Smooth muscle cell of the brain vasculature (primary cell): ENCODE data around the gene PALM2AKAP2.
A peak's percentile ranks its signal among the peaks of the same experiment; 100 is the strongest.

ENCODE experiments used
- DNase-seq: peaks from one replicate; pipeline ENCODE4 v3.0.0-alpha.2; 2012; ENCODE audit warnings: low read depth, low spot score

PALM2AKAP2 gene

DNA sequence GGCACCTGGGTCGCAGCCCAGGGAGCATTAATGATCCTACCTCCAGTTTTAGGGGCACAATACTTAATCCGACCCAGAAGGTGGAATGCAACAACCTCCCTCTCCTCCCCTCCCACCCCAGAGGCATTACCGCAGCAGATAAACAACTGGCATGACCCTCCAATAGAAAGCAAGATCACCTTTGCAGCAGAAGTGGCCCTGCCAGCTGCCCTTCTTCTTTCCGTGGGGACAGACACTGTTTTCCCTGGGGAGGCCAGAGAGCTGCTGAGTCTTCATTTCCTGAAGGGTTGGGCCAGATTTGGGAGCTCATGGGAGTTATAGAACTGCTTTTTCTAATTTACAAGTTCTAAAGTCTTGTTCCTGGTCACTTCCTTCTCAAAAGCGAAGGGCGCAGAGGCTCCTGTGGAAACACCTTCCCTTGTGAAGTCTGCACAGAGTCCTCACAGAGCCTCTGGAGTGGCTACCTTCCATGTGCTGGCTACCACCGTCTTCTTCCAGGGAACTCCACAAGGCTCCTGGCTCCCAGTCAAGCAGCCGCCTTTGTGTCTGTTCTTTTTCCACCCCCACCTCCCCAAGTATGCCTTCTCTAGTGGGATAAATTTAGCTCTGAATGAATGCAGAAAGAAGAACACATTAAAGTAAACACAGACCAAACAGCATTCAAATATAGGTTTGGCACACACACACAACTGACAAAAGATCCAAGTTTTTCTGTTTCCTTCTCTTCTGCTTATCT, 8.0 kb upstream of the PALM2AKAP2 start:
- DNase-seq, result no peak

GRCh38 chr9:109775516-109775915, 4.5 kb upstream of the PALM2AKAP2 start:
- no peak for DNase-seq

GRCh38 chr9:109776391-109776790, 3.6 kb upstream of the PALM2AKAP2 start:
- DNase-seq, result no peak

GRCh38 chr9:109780453-109781033, 545 bp downstream of the PALM2AKAP2 start:
- DNase-seq, result no peak

GRCh38 chr9:109781086-109781485, 1.1 kb downstream of the PALM2AKAP2 start:
- no peak for DNase-seq

DNA sequence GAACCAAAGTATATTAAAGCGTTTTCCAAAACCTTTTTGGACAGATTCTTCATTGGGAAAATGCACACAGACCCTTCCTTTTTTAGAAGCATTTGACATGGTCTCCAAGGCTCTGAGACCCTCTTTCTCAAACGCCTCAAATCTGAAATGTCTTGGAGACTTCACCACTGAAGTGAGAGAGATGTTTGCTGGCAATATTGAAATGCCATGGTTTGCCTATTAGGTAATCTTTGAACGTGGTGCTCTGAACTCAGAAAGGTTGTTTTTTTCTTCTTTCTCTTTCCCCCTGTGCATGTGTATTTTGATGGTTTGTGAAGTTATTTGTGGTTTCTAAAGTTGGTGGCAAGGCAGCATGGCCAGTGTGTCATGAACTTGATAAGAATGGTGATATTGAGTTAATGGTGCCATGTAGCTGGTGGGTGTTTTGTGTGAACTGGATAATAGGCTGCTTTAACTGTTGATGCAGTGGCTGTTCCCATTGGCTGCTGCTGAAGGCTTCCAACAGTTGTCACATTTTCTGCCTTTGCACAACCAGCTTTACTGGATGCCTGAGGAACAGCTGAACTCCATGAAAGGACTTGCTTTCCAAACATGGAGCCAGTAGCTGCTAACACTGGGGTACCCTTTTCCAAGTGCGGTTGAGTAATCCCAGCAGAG, 1.7 kb downstream of the PALM2AKAP2 start:
- DNase-seq, result no peak

DNA sequence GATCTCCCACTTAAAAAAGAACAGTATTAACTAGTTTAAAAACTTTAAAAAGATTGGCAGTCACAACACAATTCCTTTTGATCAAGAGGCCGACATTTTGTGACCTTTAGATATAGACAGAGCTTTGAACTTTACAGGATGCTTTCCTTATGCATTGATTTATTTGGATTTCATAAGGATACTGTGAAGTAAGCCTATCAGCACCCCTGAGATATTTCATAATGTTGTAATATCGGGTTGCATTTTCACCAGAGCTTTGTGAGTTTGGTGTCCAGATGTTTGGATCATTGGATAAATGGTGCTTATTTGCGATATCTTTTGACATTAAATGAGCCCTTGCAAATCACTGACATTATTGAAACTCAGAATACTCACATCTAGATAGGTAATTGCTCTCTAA, 7.7 kb downstream of the PALM2AKAP2 start:
- DNase-seq, result no peak

DNA sequence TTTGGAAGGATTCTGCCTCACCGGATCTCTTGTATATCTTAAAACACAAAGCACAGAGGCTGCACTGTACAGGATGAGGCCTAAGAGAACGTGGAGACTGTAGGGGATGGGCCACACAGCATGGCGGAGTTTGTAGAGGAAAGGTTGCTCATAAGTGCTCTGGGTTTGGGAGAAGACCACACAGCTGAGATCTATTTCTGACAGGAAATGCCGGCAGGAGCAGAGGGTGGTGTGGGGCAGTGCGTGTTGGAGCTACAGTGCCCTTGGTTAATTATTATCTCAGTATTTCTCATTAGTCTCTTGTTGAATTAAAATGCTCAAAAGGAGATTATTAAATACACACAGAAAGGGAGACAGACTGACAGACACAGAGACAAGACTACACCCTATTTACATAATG, 9.6 kb downstream of the PALM2AKAP2 start:
- DNase-seq, result no peak

DNA sequence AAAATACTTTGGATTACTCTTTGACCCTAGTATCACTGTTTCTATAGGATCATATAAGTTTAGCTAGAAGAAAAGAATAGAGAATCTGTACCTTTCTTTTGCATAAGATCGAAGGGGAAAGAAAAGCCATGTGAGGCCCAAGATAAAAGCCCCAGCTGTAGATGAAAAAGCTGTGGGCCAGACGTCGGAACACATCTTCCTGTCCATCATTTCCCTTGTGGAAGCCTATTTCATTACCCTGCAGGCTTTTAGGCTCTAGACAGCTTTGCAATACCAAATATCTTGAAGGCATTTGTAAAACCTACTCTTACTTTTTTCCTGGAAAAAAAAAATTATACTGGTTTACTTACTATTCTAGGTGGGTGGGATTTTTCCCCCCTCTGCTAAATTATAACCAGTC, 10.0 kb downstream of the PALM2AKAP2 start:
- DNase-seq, result no peak

GRCh38 chr9:109791003-109791677, 11.1 kb downstream of the PALM2AKAP2 start:
- DNase-seq, result no peak

- no peak for DNase-seq
These were observed 11.7 kb downstream of the PALM2AKAP2 start for GRCh38 chr9:109791747-109792146.

DNA sequence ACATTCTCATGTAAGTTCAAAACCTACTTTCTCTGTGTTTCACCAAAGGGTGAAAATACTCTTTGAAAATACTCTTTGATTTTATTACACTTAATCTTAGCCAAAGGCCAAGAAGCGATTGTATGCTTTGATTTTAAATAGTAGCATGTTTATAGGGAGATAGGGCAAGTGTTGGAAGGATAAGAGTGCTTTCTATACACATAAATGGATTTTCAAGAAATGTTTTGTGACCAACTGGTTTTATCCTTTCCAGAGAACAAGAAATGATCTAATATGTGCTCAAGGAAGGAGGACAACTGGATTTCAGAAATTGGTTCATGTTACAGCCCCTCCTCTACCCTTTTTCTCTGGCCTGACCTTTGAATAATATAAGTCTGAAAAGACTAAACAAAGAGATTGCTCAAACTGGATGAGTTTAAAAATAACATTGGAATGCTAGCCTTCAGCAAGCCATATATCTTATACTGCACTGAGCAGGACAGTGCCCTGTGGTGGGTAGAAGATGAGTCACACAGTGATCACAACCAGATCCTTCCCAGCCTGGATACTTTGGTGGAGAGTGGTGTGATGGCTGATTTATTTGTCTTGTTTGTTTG, 13.1 kb downstream of the PALM2AKAP2 start:
- peak; percentile 72 for DNase-seq

DNA sequence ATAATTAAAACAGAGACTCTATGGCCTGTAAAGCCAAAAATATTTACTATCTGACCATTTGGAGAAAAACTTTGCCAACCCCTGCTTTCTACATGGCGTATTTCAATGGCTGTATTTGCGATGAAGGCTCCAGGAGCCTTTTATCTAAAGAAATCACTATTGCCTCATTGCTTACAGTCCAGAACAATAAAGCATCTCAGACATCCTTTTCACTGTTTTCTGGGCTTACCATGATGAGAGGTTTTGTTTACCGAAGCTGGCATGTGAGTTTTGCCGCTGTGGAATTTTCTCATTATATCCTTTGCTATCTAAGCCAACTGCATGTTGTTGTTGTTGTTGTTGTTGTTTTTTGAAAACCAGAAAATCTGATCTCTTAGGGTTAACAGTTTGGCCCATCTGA, 13.9 kb downstream of the PALM2AKAP2 start:
- no peak for DNase-seq

DNA sequence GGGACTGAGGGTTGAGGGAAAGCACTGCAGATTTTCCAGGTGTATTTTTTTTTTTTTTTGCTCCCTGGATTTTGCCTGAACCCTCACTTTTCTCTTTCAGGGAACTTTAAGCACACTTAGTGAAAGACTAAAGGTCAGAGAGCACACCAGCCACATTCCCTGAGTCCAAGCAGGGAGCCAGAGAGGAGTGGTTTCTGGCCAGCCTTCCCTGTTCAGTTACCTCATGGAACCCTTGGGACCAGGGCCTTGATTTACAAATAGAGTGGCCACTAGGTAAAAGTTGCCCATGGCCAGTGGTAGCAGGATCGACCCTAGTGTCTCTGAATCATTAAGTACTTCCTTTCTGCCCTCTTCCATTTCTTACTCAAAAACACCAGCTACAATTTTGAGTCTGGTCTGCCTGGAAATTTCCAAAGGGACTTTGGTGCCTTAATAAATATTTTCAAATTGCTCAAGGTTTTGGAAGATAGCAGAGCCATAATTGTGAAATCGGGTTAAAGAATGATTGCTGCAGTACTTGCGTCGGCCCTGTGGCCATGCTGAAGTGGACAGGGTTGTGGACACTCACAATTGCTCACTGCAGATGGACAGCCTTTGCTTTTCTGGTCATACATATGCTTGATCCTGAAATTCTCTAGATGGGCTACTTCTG, 14.5 kb downstream of the PALM2AKAP2 start:
- no peak for DNase-seq

GRCh38 chr9:109795613-109796012, 15.6 kb downstream of the PALM2AKAP2 start:
- DNase-seq, result no peak

DNA sequence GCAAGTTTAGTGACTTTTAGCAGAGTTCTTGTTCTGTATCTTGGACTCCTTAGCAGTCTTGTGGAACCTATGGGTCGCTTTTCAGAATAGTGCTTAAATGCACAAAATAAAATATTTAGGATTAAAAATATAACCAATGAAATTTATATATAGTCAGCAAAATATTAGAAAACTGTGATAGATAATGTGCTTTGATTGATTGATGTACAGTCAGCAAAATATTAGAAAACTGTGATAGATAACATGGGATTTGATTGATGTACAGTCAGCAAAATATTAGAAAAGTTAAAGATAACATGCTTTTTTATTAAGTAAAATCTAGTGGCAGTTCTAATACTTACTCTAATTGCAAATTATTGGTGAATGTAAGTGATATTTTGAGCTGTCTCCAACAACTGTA, 16.1 kb downstream of the PALM2AKAP2 start:
- no peak for DNase-seq

GRCh38 chr9:109797006-109797405, 17.0 kb downstream of the PALM2AKAP2 start:
- no peak for DNase-seq

GRCh38 chr9:109797509-109797908, 17.5 kb downstream of the PALM2AKAP2 start:
- DNase-seq, result no peak

DNA sequence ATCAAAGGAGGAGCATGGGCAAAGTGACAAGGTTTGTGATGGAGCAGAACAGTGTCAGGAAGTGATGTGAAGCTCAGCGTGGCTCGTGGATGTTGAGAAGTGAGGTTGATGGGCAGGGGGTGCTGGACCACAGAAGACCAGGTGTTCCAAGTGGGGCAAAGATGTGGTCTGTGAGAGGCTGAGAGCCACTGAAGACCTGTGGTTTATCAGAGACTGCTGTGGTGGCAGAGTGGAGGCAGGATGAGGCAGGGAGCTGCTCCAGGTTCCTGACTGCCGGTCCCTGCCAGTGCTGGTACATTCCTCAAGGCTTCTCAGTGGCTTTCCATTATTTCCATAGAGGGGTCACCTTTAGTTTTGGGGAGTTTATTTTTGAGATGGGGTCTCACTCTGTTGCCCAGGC, 19.1 kb downstream of the PALM2AKAP2 start:
- DNase-seq, result no peak

DNA sequence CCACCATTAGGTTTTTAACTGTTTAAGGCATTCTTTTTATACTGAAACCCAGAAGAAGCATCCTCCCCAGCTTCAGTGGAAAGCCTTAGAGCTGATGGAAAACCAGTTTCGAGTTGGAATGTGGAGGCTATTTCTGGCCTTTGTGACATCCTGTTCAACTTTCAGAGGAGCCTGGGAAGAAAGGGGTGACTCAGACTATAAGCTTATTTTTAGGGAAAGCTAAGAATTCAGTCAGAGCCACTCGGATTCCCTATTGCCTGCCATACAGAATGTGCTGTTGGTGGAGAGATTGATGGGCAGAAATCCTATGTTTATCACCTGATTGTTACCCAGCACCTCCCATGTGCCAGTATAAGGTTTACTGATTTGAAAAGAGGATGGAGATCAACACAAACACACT, 19.8 kb downstream of the PALM2AKAP2 start:
- DNase-seq, result no peak

DNA sequence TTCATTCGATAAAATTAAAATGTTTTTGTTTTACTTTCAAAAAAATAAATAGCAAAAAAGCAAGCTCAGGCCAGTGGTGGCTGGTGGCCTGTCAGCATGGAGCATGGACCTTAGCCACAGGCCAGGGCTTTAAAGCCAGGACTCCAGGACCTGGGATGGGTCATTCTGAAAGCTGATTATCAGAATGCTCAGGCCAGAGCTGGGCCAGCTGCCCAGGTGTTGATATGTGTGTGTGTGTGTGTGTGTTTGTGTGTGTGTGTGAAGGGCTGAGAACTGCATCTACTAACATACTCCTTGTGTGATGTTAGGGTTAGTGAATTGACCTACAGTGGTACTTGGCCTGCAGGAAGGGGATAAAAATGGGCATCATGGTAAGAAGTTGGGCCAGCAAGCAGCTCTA, 21.5 kb downstream of the PALM2AKAP2 start:
- DNase-seq, result no peak

DNA sequence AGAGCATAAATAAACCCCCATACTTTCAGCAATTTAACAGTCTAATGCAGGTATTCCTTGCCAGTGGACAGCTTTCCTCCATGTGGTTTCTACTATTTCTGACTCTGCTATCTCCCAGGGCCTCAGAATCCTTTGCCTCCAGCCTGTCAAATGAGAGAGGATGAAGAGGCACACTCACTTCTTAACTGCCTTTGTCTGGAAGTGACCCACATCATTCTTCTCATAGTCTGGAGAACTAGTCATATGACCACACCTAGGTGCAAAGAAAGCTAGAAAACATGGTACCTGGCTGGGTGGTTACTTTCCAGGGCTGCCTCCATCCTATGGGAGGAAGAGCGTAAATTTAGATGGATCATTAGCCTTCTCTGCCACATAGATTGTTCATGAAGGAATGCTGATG, 22.5 kb downstream of the PALM2AKAP2 start:
- no peak for DNase-seq
